DMS 273 (cell line): ENCODE measurements around the gene DGCR6L.
"Not testable (repeated sequence)": the region's sequence is repeated elsewhere in the genome, so short reads cannot be mapped to it uniquely, and the experiment has no call there.

ENCODE experiments used
- DNase-seq: peaks from one replicate; lab custom pipeline; 2025; ENCODE audit not compliant: unreplicated experiment; lab: John Stamatoyannopoulos, UW

DGCR6L gene

DNA sequence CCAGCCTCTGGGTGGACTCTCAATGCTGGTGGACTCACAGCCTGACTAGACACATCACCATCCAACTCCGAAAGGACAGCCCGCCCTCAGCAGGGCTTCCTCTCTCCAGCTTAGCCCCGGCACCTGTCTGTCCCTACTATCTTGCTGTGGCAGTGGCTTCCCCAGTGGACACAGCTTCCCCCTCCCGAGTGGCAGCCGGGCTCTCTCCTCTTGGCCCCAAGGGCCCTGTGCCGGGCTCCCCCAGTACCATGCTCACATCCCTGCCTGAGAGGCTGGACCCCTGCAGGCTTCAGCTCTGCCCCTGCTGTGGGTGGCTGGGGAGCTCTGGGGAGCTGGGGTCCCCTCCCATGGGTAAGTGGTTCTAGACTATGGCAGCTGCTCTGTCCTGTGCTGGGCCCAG, 9.1 kb downstream of the DGCR6L start:
- DNase-seq = not testable (repeated sequence)

DNA sequence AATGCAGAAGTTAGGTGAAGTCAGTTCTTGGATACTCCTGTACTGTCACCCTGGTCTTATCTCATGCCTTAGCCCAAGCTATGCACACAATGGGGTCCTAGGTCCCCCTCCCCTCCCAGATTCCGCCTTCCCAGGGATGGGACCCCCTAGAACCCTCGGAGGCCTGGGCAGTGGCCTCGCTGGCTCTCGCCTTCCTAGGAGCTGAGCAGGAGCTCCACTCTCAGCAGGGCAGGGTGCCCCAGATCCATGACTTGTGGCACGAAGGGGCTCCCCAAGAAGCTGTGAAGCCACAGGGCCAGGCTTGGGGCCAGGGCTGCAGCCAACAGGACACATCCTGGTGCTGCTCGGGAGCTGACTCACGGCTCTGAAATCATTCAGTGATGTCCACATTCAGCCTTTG, 9.7 kb downstream of the DGCR6L start:
- DNase-seq = not testable (repeated sequence)

DNA sequence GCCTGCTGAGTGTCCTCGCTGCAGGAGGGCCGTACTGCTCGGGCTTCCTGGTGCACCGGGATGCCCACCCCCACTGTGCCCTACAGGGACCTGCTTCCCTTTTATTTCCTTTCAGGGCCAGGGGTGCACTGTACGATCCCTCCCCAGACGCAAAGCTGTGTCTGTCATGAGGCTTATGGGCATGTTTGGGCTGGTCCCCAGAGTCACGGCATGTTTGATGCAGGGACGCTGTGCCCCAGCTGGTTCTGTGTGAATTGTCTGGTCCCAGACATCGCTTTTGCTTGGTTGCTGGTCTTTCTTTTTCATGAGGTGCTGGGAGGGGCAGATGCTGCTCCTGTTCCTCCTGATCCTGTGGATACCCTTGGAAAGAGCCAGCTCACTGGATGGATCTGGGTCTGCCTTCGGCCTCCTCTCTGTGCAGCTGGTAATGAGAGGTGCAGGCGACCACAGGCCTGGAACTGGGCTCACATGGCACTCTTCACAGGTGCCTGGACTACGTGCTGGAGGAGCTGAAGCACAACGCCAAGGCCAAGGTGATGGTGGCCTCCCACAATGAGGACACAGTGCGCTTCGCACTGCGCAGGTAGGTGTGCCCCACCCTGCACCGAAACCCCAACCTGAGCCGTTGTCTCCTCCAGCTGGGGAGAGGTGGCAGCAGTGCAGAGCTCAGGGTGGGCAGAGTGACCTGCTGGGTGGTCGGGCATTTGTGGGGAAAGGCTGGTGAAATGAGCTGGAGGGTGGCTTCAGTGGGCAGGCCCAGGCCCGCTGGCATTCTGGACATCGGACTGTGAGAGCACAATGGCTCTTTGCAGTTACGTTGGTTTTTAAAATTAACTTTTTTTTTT, 10.8 kb downstream of the DGCR6L start:
- DNase-seq = not testable (repeated sequence)

DNA sequence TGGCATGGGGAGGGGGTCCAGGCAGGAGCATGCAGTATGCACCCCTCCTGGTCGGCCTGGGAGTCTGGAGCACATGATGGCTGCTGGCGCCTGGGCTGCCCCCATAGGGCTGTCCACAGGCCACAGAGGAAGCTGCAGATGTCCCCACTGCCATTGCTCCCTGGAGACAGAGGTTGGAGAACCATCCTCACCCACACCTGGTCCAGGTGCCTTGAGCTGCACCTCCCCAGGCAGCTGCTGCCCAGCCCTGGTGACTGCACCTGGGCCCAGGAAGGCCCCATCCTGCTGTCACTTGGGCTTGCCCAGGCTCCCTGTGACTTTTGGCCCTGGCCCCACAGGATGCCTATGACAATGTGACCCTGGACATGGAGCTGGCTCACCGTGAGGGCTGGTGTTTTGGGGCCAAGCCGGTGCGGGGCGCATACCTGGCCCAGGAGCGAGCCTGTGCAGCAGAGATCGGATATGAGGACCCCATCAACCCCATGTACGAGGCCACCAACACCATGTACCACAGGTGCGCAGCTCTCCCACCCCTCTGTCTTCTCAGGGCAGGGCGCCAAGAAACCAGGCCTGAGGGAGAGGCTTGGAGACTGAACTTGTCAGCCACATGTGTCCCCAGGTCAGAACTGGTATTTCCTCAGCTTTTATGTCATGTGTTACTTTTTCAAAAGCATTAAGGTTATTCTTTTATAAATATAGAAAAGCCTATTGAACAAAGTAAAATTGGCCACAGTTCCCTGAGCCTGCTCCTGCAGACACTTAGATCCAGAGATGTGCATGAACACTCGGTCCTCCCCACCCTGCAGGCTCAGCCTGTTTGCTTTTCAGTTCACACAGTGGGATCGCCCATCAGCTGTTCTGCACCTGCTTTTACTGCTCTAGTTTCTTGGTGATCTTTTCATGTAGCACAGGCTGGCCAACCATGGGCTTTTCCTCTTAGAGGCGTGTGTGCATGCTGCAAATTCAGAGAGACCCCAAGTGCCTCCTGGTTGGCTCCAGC, 12.1 kb downstream of the DGCR6L start:
- not testable (repeated sequence) for DNase-seq

DNA sequence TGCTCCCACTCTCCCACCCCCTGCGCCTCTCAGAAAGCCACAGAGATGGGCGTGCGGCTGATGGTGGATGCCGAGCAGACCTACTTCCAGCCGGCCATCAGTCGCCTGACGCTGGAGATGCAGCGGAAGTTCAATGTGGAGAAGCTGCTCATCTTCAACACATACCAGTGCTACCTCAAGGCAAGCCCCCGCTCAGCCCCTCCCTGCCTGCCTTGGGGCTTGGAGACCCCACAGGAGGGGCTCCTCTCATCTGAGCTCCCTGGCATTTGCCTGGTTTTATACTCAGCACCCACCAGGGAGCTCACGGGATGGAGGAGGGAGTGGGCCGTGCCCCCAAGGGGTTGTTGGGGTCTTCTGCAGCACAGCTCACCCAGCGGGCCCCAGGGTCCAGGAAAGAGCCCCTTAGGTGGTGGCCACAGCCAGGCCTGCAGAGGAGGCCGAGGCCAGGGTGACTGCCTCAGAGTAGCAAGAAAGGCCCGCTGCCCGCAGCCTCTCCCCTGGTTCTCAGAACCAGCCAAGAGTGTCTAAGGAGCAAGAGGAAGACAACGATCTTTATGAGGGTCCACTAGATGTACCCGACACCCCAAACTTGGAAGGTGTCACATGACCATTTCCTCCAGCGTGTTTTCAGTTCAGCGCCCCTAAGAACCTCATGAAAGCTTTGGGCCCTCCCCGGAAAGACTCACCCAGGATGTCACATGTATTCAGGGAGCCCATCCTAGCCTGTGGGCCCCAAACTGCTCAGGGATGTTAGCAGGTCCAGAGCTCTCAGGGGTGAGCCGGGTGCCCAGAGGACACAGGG, 13.0 kb downstream of the DGCR6L start:
- not testable (repeated sequence) for DNase-seq

DNA sequence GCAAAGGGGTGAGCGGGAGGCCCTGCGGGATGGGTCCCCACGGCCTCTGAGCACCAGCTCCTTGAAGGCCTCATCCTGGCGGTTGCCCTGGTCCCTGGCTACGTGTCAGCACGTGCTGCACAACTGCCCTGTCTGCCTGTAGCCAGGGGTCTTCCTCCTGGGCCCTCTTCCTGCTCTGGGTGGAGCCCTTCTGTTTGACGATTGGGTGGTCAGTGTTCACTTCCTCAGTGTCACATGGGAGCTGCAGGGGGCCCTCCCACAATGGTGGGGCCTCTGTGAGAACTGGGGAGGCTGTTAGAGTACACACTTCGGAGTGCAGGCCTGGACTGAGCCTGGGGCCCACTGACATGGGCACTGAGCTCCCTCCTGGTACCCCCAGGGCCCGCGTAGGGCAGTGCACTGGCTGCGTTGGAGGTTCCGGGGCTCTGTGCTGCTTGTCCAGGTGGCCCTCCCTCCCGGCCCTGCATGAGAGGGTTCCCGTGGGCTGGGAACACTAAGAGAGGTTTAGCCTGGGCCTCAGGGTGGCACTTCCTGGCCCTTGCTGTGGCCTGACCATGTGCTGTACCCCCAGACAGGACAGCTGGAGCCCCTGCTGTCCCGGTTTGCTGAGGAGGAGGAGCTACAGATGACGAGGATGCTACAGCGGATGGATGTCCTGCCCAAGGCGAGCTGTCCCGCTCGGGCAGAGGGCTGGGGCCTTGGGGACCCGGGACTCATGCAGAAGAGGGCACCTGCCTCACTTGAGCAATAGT, 13.8 kb downstream of the DGCR6L start:
- no peak for DNase-seq

DNA sequence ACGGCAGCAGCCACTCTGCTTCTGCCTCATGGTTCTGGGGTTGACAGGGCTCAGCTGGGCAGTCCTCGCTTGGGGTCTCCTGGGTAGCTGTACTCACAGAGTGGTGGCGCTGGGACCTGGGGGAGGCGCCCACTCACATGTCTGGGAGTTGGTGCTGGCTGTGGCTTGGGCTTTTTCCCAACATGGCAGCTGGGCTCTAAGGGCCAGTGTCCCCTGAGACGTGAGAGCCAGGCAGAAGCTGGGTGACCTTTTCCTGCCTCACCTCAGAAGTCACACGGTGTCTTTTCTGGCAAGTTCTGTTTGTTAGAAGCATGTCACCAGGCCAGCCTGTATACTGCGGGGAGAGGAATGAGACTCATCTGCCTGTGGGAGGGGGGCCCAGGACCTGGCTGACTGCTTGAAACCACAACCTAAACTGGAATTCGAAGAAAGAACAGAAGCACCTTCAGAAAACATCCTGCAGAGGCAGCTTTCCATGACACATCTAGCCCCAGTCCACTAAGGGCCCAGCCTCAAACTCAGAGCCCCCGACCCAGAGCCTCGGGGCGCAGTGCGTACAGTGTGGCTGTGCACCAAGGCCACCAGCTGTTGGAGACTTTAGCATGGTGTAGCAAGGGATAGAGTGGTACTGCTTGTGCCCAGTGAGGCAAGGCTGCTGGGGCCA, 14.5 kb downstream of the DGCR6L start:
- not testable (repeated sequence) for DNase-seq

DNA sequence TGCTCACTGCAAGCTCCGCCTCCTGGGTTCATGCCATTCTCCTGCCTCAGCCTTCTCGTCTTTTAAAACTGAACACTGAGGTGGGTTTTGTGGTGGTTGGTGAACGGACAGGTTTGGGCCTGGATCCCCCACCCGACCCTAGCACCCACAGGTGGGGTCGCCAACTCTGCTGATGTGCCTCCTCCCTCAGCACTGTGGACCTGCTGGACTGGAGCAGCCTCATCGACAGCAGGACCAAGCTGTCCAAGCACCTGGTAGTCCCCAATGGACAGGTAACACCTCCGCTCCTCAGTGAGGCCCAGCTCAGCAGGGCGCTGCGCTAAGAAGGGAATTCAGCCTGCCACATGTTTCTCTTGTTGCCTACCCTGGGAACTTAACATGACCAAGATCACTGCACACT, 15.2 kb downstream of the DGCR6L start:
- DNase-seq = no peak

DNA sequence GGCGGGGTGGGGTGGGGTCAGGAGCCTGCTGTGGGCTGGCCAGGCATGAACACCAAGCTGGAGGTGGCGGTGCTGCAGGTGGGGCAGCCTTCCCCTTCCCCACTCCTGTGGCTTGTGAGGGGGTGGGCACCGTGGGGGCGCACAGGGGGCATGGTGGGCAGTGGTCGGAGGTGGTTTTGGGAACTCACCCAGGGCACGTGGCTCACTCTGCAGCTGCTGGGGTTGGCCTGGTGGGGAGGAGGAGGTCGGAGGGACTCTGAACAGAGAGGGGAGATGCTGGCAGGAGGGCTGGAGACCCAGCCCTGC, 16.7 kb downstream of the DGCR6L start:
- DNase-seq = not testable (repeated sequence)

DNA sequence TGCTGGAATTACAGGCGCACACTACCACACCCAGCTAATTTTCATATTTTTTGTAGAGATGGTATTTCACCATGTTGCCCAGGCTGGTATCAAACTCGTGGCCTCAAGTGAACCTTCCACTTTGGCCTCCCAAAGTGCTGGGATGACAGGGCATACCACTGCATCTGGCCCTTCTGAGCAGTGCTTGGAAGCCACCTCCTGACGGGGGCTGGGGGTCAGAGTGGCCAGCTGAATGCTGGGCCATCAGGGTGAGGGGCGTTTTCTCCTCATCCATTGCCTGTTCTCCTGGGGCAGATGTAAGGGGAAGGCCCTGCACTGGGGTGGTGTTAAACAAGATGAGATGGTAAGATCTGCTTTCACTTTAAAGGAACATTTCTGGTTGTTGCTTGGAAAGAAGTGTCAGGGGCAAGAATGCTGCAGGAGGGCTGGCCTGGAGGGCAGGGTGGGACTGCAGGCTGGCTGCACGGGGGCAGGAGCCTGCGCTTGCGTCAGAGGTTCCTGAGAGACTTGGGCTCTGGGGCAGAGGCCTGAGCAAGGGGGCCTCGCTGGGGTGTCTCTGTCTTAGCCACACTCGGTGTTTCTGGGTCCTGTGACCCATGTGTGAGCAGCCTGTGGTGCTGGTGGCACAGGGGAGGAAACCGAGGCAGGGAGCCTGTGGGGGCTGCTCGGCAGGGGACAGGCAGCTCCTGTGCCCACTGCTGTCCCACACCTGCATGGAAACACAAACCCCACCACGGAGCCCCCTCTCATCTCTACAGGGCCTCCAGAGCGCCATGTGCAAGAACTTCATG, 17.2 kb downstream of the DGCR6L start:
- DNase-seq = no peak

DNA sequence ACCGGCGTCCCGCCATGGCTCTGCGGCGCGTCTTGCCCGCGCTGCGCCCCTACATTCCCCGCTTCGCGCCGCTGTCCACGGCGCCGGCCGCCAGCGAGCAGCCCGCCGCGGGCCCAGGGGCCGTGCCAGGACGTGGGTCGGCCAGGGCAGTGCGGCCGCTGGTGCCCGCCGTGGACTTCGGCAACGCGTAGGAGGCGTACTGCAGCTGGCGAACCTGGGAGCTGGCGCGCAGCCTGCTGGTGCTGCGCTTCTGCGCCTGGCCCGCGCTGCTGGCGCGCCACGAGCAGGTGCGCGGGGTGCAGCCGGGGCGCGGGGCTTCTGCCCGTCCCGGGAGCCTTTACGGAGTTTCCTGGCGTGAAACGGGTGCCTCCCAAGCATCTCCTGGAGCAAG, 20.1 kb downstream of the DGCR6L start:
- peak; percentile 76 for DNase-seq

DNA sequence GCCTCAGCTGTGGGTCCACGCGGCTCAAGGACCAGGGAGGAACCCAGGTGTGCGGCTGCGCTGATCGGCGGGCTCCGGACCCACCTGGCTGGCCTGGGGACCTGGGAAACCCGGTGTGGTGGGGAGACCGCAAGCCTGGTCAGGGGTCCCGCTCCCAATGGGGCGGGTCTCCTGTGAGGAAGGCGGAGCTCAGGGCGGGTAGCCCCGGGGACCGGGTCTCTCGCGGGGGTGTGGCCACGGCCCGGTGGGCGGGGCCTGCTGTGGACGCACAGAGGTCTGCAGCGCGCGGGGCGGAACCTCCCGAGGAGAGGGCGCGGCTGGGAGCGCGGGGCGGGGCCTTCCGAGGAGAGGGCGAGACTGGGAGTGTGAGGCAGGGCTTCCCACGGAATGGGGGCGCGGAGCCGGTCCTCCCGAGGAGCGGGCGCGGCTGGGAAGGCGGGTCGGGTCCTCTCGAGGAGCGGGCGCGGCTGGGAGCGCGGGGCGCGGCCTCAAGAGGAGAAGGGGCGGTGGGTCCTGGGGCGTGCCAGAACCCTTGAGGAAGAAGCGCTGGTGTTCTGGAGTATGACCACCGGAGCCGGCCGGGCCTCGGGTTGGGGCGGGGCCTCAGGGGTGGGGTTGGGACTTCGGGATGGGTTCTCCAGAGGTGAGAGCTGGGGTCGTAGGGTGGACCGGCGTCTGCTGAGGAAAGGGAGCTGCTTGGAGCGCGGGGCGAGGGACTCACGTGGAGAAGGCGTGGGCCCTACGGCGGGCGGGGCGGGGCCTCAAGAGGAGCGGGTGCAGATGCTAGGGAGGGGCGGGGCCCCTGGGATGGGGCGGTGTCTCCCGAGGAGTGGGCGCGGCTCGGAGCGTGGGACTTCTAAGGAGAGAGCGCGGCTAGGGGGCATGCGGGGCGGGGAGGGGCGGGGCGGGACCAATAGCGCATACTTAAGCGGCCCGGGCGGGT, 20.8 kb downstream of the DGCR6L start:
- peak; percentile 89 for DNase-seq

DNA sequence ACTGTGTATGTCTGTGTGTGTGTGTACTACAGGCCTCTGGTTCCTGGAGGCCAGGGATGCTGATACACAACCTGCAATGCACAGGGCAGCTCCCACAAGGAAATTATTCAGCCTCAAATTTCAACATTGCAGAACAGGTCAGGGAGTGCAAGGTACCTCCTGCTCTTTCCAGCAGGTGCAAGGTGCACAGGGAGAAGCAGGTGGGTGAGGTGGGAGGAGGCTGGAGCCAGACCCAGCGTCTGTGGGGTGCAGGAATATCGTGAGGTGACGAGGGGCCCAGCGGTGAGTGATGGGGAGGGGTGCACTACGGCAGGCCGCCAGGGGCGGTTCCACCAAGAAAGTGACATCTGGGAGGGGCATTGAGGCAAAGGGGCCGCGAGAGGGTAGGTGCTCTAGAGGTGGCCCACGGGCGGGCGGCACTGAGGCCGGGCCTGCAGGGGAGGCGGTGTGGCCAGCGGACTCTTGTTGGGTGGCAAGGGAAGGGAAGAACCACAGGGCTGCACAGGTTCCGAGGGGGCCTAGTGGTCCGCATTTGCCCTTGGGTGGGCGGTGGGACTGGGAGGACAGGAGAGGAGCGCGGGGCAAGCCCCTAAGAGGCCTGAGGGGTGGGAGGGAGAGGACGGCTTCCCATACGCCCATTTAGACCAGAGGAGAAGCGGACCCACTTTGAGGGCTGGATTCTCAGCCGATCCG, 21.6 kb downstream of the DGCR6L start:
- DNase-seq = no peak

DNA sequence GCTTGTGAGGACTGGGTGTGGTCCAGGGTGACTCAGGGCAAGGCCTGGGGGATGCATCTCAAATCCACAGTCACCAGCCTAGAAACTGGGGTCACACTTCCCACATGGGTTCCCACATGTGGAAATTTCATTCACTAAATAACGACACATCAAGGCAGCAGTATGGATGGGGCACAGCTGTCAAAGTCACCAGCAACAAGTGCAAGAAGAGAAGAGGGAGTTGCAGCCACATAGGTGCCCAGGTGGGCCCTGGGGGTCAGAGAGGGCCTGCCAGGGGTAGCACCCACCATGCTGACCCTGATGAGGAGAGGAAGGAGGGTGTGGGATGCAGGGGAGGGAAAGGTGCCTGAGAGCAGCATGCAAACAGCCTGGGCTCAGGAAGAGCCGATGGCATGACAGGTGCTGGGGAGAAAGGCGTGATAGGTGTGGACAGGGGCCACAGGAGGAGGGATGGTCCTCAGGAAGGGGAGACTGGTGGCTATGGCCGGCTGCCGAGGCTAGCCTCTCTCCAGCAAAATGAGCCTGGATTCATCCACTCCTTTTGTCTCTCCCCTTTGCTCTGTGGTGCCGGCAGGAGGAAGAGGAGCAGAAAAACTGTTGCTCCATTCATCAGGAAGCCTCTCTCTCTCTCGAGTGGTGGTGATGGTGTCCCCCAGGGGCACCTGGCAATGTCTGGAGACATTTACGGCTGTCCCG, 22.3 kb downstream of the DGCR6L start:
- no peak for DNase-seq

DNA sequence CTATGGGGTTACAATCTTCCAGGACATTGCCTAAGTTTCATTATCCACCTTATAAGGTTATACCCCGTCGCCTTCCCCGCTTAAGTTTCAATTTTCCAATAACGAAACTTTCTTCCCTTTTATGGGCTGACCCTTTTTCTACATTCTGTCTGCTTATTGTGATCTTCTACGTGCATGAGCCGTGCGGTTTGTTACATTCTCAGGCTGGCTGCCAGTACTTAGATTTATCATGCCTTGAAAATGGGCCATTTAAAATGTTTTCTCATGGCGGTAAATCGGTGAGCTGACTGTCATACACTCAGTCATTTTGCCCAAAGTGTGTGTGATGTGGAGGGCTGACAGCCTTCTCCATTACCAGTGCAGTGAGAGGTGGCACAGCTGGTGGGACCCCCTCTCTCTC, 23.3 kb downstream of the DGCR6L start:
- no peak for DNase-seq

DNA sequence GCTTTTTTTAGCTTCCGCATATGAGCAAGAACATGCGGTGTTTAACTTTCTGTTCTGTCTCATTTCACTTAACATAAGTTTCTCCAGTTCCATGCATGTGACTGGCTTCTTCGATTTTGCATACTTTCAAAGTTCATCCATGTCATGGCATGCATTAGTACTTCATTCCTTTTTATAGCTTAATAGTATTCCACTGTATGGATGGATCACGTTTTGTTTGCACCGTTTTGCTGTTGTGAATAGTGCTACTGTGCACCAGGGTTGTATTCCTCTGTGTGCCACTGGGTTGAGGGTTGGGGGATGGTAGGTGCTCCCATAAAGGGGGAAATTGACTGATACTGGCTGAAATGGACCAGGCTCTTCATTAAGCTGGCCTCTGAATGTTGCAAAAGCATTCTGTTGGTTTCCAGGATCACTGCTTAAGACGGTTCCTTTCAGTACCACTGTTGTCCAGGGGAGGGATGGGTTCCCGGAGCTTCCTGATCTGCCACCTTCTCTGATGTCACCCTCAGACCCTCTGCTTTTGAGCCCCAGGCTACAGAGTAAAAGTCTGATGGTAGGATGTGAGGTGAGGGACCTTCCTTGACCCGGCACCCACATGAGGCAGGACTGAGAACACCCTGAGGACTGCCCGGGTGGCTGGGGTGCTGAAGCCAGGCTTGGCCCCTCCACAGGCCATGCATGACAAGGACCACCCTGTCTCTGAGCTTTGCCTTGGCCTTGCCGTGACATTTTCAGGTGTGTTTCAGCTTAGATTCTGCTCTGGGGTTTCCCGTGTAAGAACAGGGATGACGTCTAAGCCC, 24.4 kb downstream of the DGCR6L start:
- DNase-seq = no peak
